ENCODE results near the gene ANXA9. TPM values are rescaled to one million over a fixed set of nuclear protein-coding genes. Genes with fewer than 3 reads are reported as not detected.

Gene ANXA9
- total RNA-seq, 2 experiments from 2014 or later: 0.65 to 1.1 TPM

DNA sequence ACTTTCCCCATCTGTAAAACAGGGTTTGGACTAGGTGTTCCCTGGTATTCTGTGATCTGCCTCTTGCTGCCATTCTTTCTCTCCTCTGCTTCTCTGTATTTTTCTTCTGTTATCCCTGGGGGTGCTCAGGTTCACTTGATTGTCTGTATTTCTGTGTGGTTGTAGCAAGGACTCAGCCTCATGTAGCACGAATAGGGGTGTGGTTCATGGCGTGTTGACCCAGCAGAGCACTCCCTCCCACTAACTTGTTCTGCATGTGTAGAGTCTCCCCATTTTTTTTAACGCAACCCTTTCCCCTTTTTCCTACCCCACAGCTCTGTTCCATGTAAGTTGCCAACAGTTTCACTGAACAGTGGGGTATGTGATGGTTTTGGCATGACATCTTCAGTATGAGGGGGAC, 53.1 kb downstream of the ANXA9 start:
- H3K36me3 ChIP-seq (ENCODE audit: insufficient read depth, low read length): peaks cover 34% of the 10 kb centered on the region
- CTCF ChIA-PET (ENCODE audit: unreplicated experiment): no interaction called here
- no peaks in the 10 kb centered on the region for H3K4me1 ChIP-seq (ENCODE audit: insufficient read depth, low read length, poor library complexity, severe bottlenecking)
- no peaks in the 10 kb centered on the region for H3K79me2 ChIP-seq (ENCODE audit: insufficient read depth, low read depth, low read length)
- POLR2A ChIA-PET: no interaction called here
- DNase-seq (ENCODE audit: low spot score): no peak
- no peaks in the 10 kb centered on the region for H3K9me2 ChIP-seq (ENCODE audit: insufficient read depth, low read length)
- intact Hi-C loops (cut with micrococcal nuclease; ENCODE audit: unreplicated experiment): no loop called here
- no peaks in the 10 kb centered on the region for H3K9me3 ChIP-seq (ENCODE audit: low read length)
- H3K27ac ChIP-seq (ENCODE audit: low read depth, low read length, poor library complexity, severe bottlenecking): no peak overlapping the region
- no peaks in the 10 kb centered on the region for H4K20me1 ChIP-seq (ENCODE audit: insufficient read depth, low read length)
- H3K4me3 ChIP-seq (ENCODE audit: low read depth, low read length, poor library complexity, severe bottlenecking): no peak overlapping the region
- no peak overlapping the region for H2AFZ ChIP-seq (ENCODE audit: low read length)
- H3K4me2 ChIP-seq (ENCODE audit: low read length): no peak overlapping the region
- BruUV-seq (replicated peaks): TSS peak; percentile 65
- TF ChIP-seq CTCF (conservative IDR thresholded peaks at IDR 0.05; ENCODE audit: low read length) (no peak), EZH2phosphoT487 (IDR thresholded peaks at IDR 0.05; ENCODE audit: borderline replicate concordance, low read depth, low read length) (no peak)

DNA sequence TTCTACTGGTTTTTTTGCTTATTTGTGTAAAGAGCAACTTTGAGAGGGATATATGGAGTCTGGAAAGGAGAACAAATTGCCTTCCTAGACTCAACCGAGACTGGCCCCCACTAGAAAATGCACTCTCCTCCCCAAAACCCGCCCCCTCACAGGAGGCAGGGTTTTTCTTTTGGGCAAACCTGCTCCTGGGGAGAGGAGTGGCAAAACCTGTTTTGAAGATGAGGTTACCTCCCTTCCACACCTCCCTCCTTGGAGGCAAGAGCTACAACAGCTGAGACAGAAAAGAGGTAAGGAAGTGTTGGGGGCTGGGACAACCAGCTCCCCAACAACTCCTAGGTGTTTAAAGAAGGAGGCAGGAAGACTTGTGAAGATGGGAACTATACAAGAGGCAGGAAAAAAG, 54.3 kb downstream of the ANXA9 start, which contains the start of gene BNIPL:
Gene BNIPL (plus strand): TSS at position 231 of the 400 bp plus-strand sequence. CDS start 140 bp downstream, at position 371.
- ChIA-PET CTCF (ENCODE audit: unreplicated experiment) (no interaction called here), POLR2A (interaction anchor here (0.7 to 1.5 kb wide), 2 partner anchors 9 to 24 kb away, joined by 3 read pairs; no protein-coding TSS in a partner anchor)
- no peak for TF ChIP-seq EZH2phosphoT487 (IDR thresholded peaks at IDR 0.05; ENCODE audit: borderline replicate concordance, low read depth, low read length)
- H3K9me2 ChIP-seq (ENCODE audit: insufficient read depth, low read length): no peaks in the 10 kb centered on the region
- peaks cover 25% of the 10 kb centered on the region for H3K36me3 ChIP-seq (ENCODE audit: insufficient read depth, low read length)
- H3K4me2 ChIP-seq (ENCODE audit: low read length): no peak within 1 kb of the TSS
- DNase-seq (ENCODE audit: low spot score): no peak
- no peaks in the 10 kb centered on the region for H3K9me3 ChIP-seq (ENCODE audit: low read length)
- H3K4me3 ChIP-seq (ENCODE audit: low read depth, low read length, poor library complexity, severe bottlenecking): no peak within 1 kb of the TSS
- no peaks in the 10 kb centered on the region for H4K20me1 ChIP-seq (ENCODE audit: insufficient read depth, low read length)
- no peak within 1 kb of the TSS for H3K27ac ChIP-seq (ENCODE audit: low read depth, low read length, poor library complexity, severe bottlenecking)
- intact Hi-C loops (cut with micrococcal nuclease; ENCODE audit: unreplicated experiment): no loop called here
- no peak within 1 kb of the TSS for H2AFZ ChIP-seq (ENCODE audit: low read length)
- no peaks in the 10 kb centered on the region for H3K79me2 ChIP-seq (ENCODE audit: insufficient read depth, low read depth, low read length)
- no TSS peak for BruUV-seq (replicated peaks)
- no peaks in the 10 kb centered on the region for H3K4me1 ChIP-seq (ENCODE audit: insufficient read depth, low read length, poor library complexity, severe bottlenecking)

GRCh38 chr1:151037032-151037431, 54.9 kb downstream of the ANXA9 start:
- POLR2A ChIA-PET: interaction anchor here (0.6 to 1.5 kb wide), 3 partner anchors 9 to 71 kb away, joined by 3 read pairs; no protein-coding TSS in a partner anchor
- no TSS peak for BruUV-seq (replicated peaks)

More at GRCh38 chr1:151037032-151037431, 54.9 kb downstream of the ANXA9 start:
- Histone ChIP-seq H3K36me3 (ENCODE audit: insufficient read depth, low read length) (peaks cover 20% of the 10 kb centered on the region), H3K4me1 (ENCODE audit: insufficient read depth, low read length, poor library complexity, severe bottlenecking) (no peaks in the 10 kb centered on the region), H3K4me3 (ENCODE audit: low read depth, low read length, poor library complexity, severe bottlenecking) (no peak overlapping the region), H3K4me2 (ENCODE audit: low read length) (no peak overlapping the region), H3K9me2 (ENCODE audit: insufficient read depth, low read length) (no peaks in the 10 kb centered on the region), H2AFZ (ENCODE audit: low read length) (no peak overlapping the region), H3K27ac (ENCODE audit: low read depth, low read length, poor library complexity, severe bottlenecking) (no peak overlapping the region), H4K20me1 (ENCODE audit: insufficient read depth, low read length) (no peaks in the 10 kb centered on the region), H3K79me2 (ENCODE audit: insufficient read depth, low read depth, low read length) (no peaks in the 10 kb centered on the region), H3K9me3 (ENCODE audit: low read length) (no peaks in the 10 kb centered on the region)
- CTCF ChIA-PET (ENCODE audit: unreplicated experiment): no interaction called here
- no peak for TF ChIP-seq EZH2phosphoT487 (IDR thresholded peaks at IDR 0.05; ENCODE audit: borderline replicate concordance, low read depth, low read length)
- no peak for TF ChIP-seq CTCF (conservative IDR thresholded peaks at IDR 0.05; ENCODE audit: low read length)
- intact Hi-C loops (cut with micrococcal nuclease; ENCODE audit: unreplicated experiment): no loop called here
- no peak for DNase-seq (ENCODE audit: low spot score)

Data from OCI-LY7 (cell line).